ENCODE results near the gene PNMA6A.
"Not testable (repeated sequence)": the region's sequence is repeated elsewhere in the genome, so short reads cannot be mapped to it uniquely, and the experiment has no call there.

The PNMA6A gene

GRCh38 chrX:153077437-153078135, 5.3 kb downstream of the PNMA6A start:
- not testable (repeated sequence) for DNase-seq

DNA sequence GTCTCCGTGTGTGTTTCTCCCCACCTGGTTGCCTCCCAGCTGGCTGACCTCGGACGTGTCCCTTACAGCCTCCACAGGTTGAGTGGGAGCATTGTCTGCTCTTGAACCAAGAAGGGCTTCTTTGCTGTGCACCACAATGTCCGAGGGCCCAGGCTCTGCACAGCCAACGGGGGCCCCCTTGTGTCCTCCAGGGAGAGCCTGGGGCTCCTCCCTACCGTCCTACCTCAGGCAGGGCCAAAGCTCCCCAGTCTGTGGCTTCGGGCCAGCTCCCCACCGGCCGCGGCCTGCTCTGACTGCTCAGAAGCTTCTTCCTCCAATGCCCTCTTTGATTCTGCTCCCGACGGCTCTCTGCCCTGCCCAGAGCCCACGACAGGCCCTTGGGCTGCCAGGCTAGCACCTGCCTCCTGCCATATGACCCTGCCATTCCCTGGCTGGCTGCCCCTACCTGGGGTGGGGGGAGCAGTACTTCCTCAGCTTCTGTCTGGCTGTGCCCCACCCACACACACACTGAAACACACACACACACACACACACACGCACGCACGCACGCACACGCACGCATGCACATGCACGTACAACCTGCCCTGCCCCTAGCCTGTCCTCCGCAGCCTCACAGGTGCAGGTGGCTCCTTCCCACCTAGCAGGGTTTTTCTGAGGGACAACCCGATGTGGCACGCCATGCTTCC, 11.1 kb downstream of the PNMA6A start:
- not testable (repeated sequence) for DNase-seq

DNA sequence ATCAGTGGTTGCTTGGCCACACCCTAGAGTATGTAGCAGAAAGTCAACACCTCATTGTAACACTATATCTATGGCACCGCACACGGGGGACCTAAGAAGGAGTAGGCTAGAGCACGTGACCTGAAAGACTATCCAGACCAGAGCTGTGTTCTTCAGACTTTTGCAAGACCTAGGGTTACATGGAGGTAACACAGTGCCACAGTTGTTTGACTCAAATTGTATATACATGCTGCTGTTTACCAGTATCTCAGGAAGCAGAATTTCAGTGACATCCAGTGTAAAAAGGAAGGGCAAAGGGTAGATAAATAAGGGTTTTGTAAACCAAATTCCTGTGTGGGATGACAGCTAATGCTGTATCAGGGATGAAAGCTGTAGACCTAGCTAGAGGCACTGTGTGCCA, 30.2 kb downstream of the PNMA6A start:
- DNase-seq: no peak

- not testable (repeated sequence) for DNase-seq
Measured at GRCh38 chrX:153104959-153105358, 32.7 kb downstream of the PNMA6A start.

GRCh38 chrX:153106092-153106801, 34.0 kb downstream of the PNMA6A start:
- DNase-seq: not testable (repeated sequence)

DNA sequence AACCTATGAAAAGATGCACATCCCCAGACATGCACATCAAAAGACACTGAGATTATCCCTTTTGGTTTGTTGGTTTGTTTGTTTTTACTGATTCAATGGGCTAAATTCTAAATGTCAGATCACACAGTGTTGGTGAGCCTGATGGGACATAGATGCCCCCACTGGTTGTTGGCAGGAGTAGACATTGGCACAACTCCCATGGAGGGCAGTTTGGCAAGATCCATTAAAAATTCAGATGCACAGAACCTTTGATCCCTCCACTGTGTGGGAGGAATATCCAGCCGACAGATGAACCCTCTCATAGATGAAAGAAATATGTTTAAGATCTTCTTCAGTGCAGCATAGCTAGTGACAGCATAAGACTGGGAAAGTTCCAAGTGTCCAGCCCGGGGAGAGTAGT, 38.5 kb downstream of the PNMA6A start:
- DNase-seq: not testable (repeated sequence)

DNA sequence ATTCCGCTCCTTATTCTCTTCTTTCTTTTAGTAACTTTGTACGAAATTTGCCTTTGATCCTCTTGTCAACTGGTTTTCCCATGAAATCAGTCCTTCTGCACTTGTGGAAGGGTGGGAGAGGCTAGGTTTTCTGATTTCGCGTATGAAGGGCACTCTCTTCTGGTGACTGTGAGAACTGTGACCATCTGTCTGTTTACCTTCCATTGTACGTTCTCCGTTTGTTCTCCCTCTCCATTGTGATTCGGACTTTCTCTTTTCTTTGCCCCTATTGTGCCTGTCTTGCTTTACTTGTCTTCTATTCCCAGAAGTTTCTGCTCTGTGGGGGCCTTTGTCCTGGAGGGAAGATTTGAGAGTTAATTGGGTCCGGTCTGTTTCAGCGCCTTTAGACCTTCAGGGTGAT, 41.6 kb downstream of the PNMA6A start:
- DNase-seq: not testable (repeated sequence)

GRCh38 chrX:153117754-153118153, 45.5 kb downstream of the PNMA6A start:
- DNase-seq: not testable (repeated sequence)

GRCh38 chrX:153120230-153120629, 48.0 kb downstream of the PNMA6A start:
- not testable (repeated sequence) for DNase-seq

GRCh38 chrX:153123468-153123867, 51.2 kb downstream of the PNMA6A start:
- DNase-seq: not testable (repeated sequence)
